HCT116 (cell line): ENCODE results near the gene ADGRG1.

ENCODE experiments used
- CTCF ChIP-seq, 3 experiments: fragments of 200-600 bp in 1 of 3; sonication (generic) in 1 of 3; IDR thresholded peaks in 2 of 3; conservative IDR thresholded peaks in 1 of 3; 2 replicates each; pipeline ENCODE4 v1.5.1; 2012 to 2017; ENCODE audit warnings: low read depth in 2 of 3, low read length in 2 of 3, antibody characterized with exemption in 1 of 3, borderline replicate concordance in 1 of 3, control low read depth in 1 of 3, mild to moderate bottlenecking in 1 of 3, mixed read lengths in 1 of 3, mixed run types in 1 of 3, moderate library complexity in 1 of 3; ENCODE audit not compliant: insufficient read depth in 1 of 3
- JUND ChIP-seq: IDR thresholded peaks from 2 replicates; pipeline ENCODE4 v1.6.1; 2012
- POLR2AphosphoS5 ChIP-seq: IDR thresholded peaks from 2 replicates; pipeline ENCODE4 v1.6.1; 2011; ENCODE audit warnings: mild to moderate bottlenecking, low read depth, low read length, moderate library complexity
- REST ChIP-seq: IDR thresholded peaks from 2 replicates; pipeline ENCODE4 v1.6.1; 2012; ENCODE audit warnings: low read depth

GRCh38 chr16:57665541-57665940 is 37.1 kb downstream of the ADGRG1 start:
- TF ChIP-seq POLR2AphosphoS5 (0 out of 2 replicates have a peak, but pooled peaks have one; percentile 10), CTCF (IDR thresholded peaks at IDR 0.05 in 2 of 3, conservative IDR thresholded peaks at IDR 0.05 in 1 of 3; ENCODE audit: borderline replicate concordance in 1 of 3, insufficient read depth in 1 of 3, low read depth in 2 of 3, low read length in 2 of 3) (no peak), REST (no peak), JUND (no peak)
